Measurements from ENCODE around the gene IL6R.

Gene IL6R

GRCh38 chr1:154427173-154428139, 22.3 kb downstream of the IL6R start:
- peak; percentile 61 for DNase-seq

- no peak for DNase-seq
These were observed 24.0 kb downstream of the IL6R start for GRCh38 chr1:154429118-154429517.

GRCh38 chr1:154429841-154430611, 24.9 kb downstream of the IL6R start:
- no peak for DNase-seq

- DNase-seq = no peak
These were observed 25.8 kb downstream of the IL6R start for GRCh38 chr1:154430903-154431302.

- DNase-seq = no peak
These were observed 26.6 kb downstream of the IL6R start for GRCh38 chr1:154431586-154432373.

GRCh38 chr1:154433161-154433764, 28.1 kb downstream of the IL6R start:
- DNase-seq = no peak

GRCh38 chr1:154434346-154435085, 29.4 kb downstream of the IL6R start:
- no peak for DNase-seq

GRCh38 chr1:154435599-154436200, 30.6 kb downstream of the IL6R start:
- no peak for DNase-seq

GRCh38 chr1:154436433-154436832, 31.3 kb downstream of the IL6R start:
- DNase-seq = no peak

- DNase-seq = no peak
These were observed 35.1 kb downstream of the IL6R start for GRCh38 chr1:154440036-154440804.

GRCh38 chr1:154441241-154441888, 36.2 kb downstream of the IL6R start:
- no peak for DNase-seq

- no peak for DNase-seq
These were observed 37.0 kb downstream of the IL6R start for GRCh38 chr1:154442006-154442740.

GRCh38 chr1:154443274-154444013, 38.3 kb downstream of the IL6R start:
- DNase-seq = no peak

- no peak for DNase-seq
These were observed 39.9 kb downstream of the IL6R start for GRCh38 chr1:154445040-154445472.

GRCh38 chr1:154446292-154446691, 41.1 kb downstream of the IL6R start:
- no peak for DNase-seq

- no peak for DNase-seq
These were observed 41.6 kb downstream of the IL6R start for GRCh38 chr1:154446789-154447188.

- DNase-seq = no peak
These were observed 43.2 kb downstream of the IL6R start for GRCh38 chr1:154448331-154448811.

- DNase-seq = no peak
These were observed 48.0 kb downstream of the IL6R start for GRCh38 chr1:154453161-154453560.
